SK-N-SH treated with all-trans-retinoic acid at 6 μM for 48 hours (cell line): ENCODE results near the gene SHANK1.
"Not testable (repeated sequence)": the region's sequence is repeated elsewhere in the genome, so short reads cannot be mapped to it uniquely, and the experiment has no call there.

Source experiments
- ATAC-seq: fragments of 200-7000 bp; cut with Tn5 transposase; 3 replicates; pipeline ENCODE4 v1.9.1; 2020; ENCODE audit warnings: mild to moderate bottlenecking, moderate library complexity
- ARNTL ChIP-seq: fragments of 450-650 bp; formaldehyde crosslinking; IDR thresholded peaks from 2 replicates; pipeline ENCODE4 v1.5.0; 2020; ENCODE audit warnings: low read depth, mild to moderate bottlenecking, moderate library complexity, borderline replicate concordance
- BACH2 ChIP-seq: fragments of 250-450 bp; sonication (Bioruptor Pico); IDR thresholded peaks from 2 replicates; pipeline ENCODE4 v1.9.0; 2021; ENCODE audit warnings: mild to moderate bottlenecking, borderline replicate concordance
- CREB5 ChIP-seq: fragments of 250-450 bp; sonication (Bioruptor Pico); IDR thresholded peaks from 2 replicates; pipeline ENCODE4 v1.5.1; 2020; ENCODE audit warnings: low read depth, mild to moderate bottlenecking, moderate library complexity
- CSDC2 ChIP-seq: fragments of 250-450 bp; sonication (Bioruptor Pico); IDR thresholded peaks from 2 replicates; pipeline ENCODE4 v1.5.0; 2020; ENCODE audit warnings: mild to moderate bottlenecking, moderate library complexity
- CSRNP3 ChIP-seq: fragments of 250-450 bp; sonication (Bioruptor Pico); IDR thresholded peaks from 2 replicates; pipeline ENCODE4 v1.5.1; 2021; ENCODE audit warnings: mild to moderate bottlenecking, moderate library complexity
- ESRRG ChIP-seq: fragments of 250-450 bp; sonication (Bioruptor Pico); IDR thresholded peaks from 2 replicates; pipeline ENCODE4 v1.6.1; 2021; ENCODE audit warnings: mild to moderate bottlenecking
- GLIS3 ChIP-seq: fragments of 250-450 bp; sonication (Bioruptor Pico); IDR thresholded peaks from 2 replicates; pipeline ENCODE4 v1.5.0; 2020; ENCODE audit warnings: mild to moderate bottlenecking, moderate library complexity
- ISL1 ChIP-seq: fragments of 250-450 bp; sonication (Bioruptor Pico); IDR thresholded peaks from 2 replicates; pipeline ENCODE4 v2.1.2; 2022; ENCODE audit warnings: mild to moderate bottlenecking, moderate library complexity
- PATZ1 ChIP-seq: fragments of 250-450 bp; sonication (Bioruptor Pico); IDR thresholded peaks from 2 replicates; pipeline ENCODE4 v1.8.0; 2020; ENCODE audit warnings: mild to moderate bottlenecking, moderate library complexity, borderline replicate concordance
- POU6F1 ChIP-seq: fragments of 250-450 bp; sonication (Bioruptor Pico); IDR thresholded peaks from 2 replicates; pipeline ENCODE4 v1.8.0; 2021; ENCODE audit warnings: low read depth, mild to moderate bottlenecking, moderate library complexity, borderline replicate concordance
- PPARA ChIP-seq: fragments of 250-450 bp; sonication (Bioruptor Pico); IDR thresholded peaks from 2 replicates; pipeline ENCODE4 v1.5.0; 2020; ENCODE audit warnings: mild to moderate bottlenecking, borderline replicate concordance
- RARB ChIP-seq: fragments of 250-450 bp; sonication (Bioruptor Pico); IDR thresholded peaks from 2 replicates; pipeline ENCODE4 v1.8.0; 2021; ENCODE audit warnings: mild to moderate bottlenecking, moderate library complexity
- SNAI2 ChIP-seq: fragments of 250-450 bp; sonication (Bioruptor Pico); IDR thresholded peaks from 2 replicates; pipeline ENCODE4 v1.5.0; 2020; ENCODE audit warnings: mild to moderate bottlenecking, moderate library complexity
- TOX ChIP-seq: fragments of 250-450 bp; sonication (Bioruptor Pico); IDR thresholded peaks from 2 replicates; pipeline ENCODE4 v1.8.0; 2021; ENCODE audit warnings: mild to moderate bottlenecking, moderate library complexity, borderline replicate concordance
- TSHZ2 ChIP-seq: fragments of 250-450 bp; sonication (Bioruptor Pico); IDR thresholded peaks from 2 replicates; pipeline ENCODE4 v1.5.0; 2020; ENCODE audit warnings: mild to moderate bottlenecking, moderate library complexity
- ZC3H10 ChIP-seq: fragments of 250-450 bp; sonication (Bioruptor Pico); IDR thresholded peaks from 2 replicates; pipeline ENCODE4 v1.5.1; 2021; ENCODE audit warnings: mild to moderate bottlenecking, moderate library complexity
- ZNF565 ChIP-seq: fragments of 450-650 bp; formaldehyde crosslinking; conservative IDR thresholded peaks from 2 replicates; pipeline ENCODE4 v1.5.0; 2020; ENCODE audit warnings: low read depth, mild to moderate bottlenecking, moderate library complexity
- ZNF8 ChIP-seq: fragments of 450-650 bp; formaldehyde crosslinking; IDR thresholded peaks from 2 replicates; pipeline ENCODE4 v1.5.0; 2020; ENCODE audit warnings: mild to moderate bottlenecking, moderate library complexity

Gene SHANK1

GRCh38 chr19:50719566-50719965 is at the start of gene SHANK1:
Gene SHANK1 (minus strand): TSS chr19:50719802. CDS start chr19:50716919, 2,883 bp downstream.
- no peak for ATAC-seq
- TF ChIP-seq BACH2 (no peak), CREB5 (CRISPR knock-in tag) (no peak), PATZ1 (CRISPR knock-in tag) (no peak), ZNF565 (no peak), POU6F1 (CRISPR knock-in tag) (no peak), PPARA (no peak), SNAI2 (CRISPR knock-in tag) (no peak), RARB (CRISPR knock-in tag) (no peak), TOX (no peak), ARNTL (no peak), CSDC2 (CRISPR knock-in tag) (no peak), GLIS3 (CRISPR knock-in tag) (no peak)

GRCh38 chr19:50768277-50768676 is 48.7 kb upstream of the SHANK1 start:
- no peak for TF ChIP-seq CREB5 (CRISPR knock-in tag)
- no peak for ATAC-seq

- peak; percentile 57 for ATAC-seq
These were observed 47.7 kb upstream of the SHANK1 start for GRCh38 chr19:50767263-50767662.

- not testable (repeated sequence) for ATAC-seq
These were observed 47.1 kb upstream of the SHANK1 start for GRCh38 chr19:50766746-50767145.

- no peak for ATAC-seq
- TF ChIP-seq ESRRG (CRISPR knock-in tag) (no peak), TSHZ2 (CRISPR knock-in tag) (no peak), SNAI2 (CRISPR knock-in tag) (no peak), ZC3H10 (no peak), PATZ1 (CRISPR knock-in tag) (no peak), ZNF565 (no peak), GLIS3 (CRISPR knock-in tag) (no peak), CSRNP3 (CRISPR knock-in tag) (no peak), CREB5 (CRISPR knock-in tag) (no peak), CSDC2 (CRISPR knock-in tag) (no peak), ISL1 (CRISPR knock-in tag) (no peak), TOX (no peak), ZNF8 (CRISPR knock-in tag) (no peak)
These were observed 44.8 kb upstream of the SHANK1 start for GRCh38 chr19:50764409-50764808.

GRCh38 chr19:50763521-50763920 is 43.9 kb upstream of the SHANK1 start:
- ATAC-seq, result not testable (repeated sequence)

GRCh38 chr19:50761501-50761900 is 41.9 kb upstream of the SHANK1 start:
- not testable (repeated sequence) for ATAC-seq
